K562 (cell line): ENCODE data around the gene CNOT9. TPM values are rescaled to one million over a fixed set of nuclear protein-coding genes. Genes with fewer than 3 reads are reported as not detected.

Source experiments
- ATAC-seq: fragments of 200-7000 bp; cut with Tn5 transposase; 3 replicates; pipeline ENCODE4 v1.9.1; 2020; ENCODE audit warnings: moderate library complexity
- BruUV-seq: library from RNA; stranded (reverse); fragments of 400-500 nt; replicated peaks from 2 replicates; lab custom pipeline; 2021; lab: Mats Ljungman, UMichigan
- CTCF ChIA-PET: fragments of 300-600 bp; formaldehyde crosslinking; extraction: SDS; loops from one replicate; lab custom pipeline; 2021; ENCODE audit warnings: low intra/inter-chr PET ratio; lab: Yijun Ruan, JAX
- POLR2A ChIA-PET: fragments of 300-600, 350-650 bp; sonication (Branson Sonifier 250); formaldehyde crosslinking; extraction: SDS; loops from one replicate; lab custom pipeline; 2021; ENCODE audit warnings: antibody characterized with exemption, inconsistent platforms; lab: Yijun Ruan, JAX
- DNase-seq, 4 experiments: peaks; one replicate each; pipeline versions ENCODE4 v3.0.0 to v3.0.0-alpha.2; 2011 to 2018; ENCODE audit warnings: low spot score in 3 of 4, mixed read lengths in 3 of 4; ENCODE audit errors: extremely low read depth in 1 of 4
- FAIRE-seq: peaks from 2 replicates; lab custom pipeline; 2011; peaks lifted over from hg19 to GRCh38; lab: Jason Lieb, UNC
- H2AFZ ChIP-seq: 2 replicates; pipeline ENCODE4 v1.6.0; 2011; ENCODE audit warnings: low read depth, low read length, control low read depth, inconsistent platforms
- H3K27ac ChIP-seq: fragments of 200-600 bp; 3 replicates; pipeline ENCODE4 v1.8.0; 2011; ENCODE audit warnings: low read depth, mild to moderate bottlenecking, control low read depth, inconsistent platforms, low read length, moderate library complexity, mixed read lengths; ENCODE audit errors: extremely low read depth
- H3K27me3 ChIP-seq, 2 experiments: fragments of 300-600 bp in 1 of 2; 2 replicates in 1 of 2; 3 replicates in 1 of 2; pipeline versions ENCODE4 v1.6.0 to v1.8.0; 2011; ENCODE audit warnings: inconsistent platforms in 2 of 2, low read length in 2 of 2, mild to moderate bottlenecking in 1 of 2, mixed read lengths in 1 of 2, moderate library complexity in 1 of 2; ENCODE audit not compliant: control insufficient read depth in 2 of 2, insufficient read depth in 2 of 2
- H3K36me3 ChIP-seq: fragments of 300-600 bp; 3 replicates; pipeline ENCODE4 v1.8.0; 2011; ENCODE audit warnings: mild to moderate bottlenecking, low read length, inconsistent platforms; ENCODE audit not compliant: control insufficient read depth, insufficient read depth
- H3K4me1 ChIP-seq, 2 experiments: fragments of 200-600 bp in 1 of 2; replicated peaks in 1 of 2; 2 replicates in 1 of 2; 3 replicates in 1 of 2; pipeline versions ENCODE4 v1.5.1 to v1.8.0; 2011; ENCODE audit warnings: inconsistent platforms in 2 of 2, low read length in 2 of 2, mild to moderate bottlenecking in 1 of 2, mixed read lengths in 1 of 2, moderate library complexity in 1 of 2; ENCODE audit not compliant: control insufficient read depth in 2 of 2, insufficient read depth in 2 of 2
- H3K4me2 ChIP-seq: 2 replicates; pipeline ENCODE4 v1.6.1; 2011; ENCODE audit warnings: low read length, control low read depth, inconsistent platforms, mixed read lengths; ENCODE audit not compliant: insufficient read depth
- H3K4me3 ChIP-seq: fragments of 200-600 bp; sonication (generic), shearing (Covaris generic); 2 replicates; pipeline ENCODE4 v1.5.1; 2016; ENCODE audit warnings: control low read depth, inconsistent platforms
- H3K79me2 ChIP-seq: fragments of 200-600 bp; 3 replicates; pipeline ENCODE4 v1.8.0; 2011; ENCODE audit warnings: low read length, inconsistent platforms; ENCODE audit not compliant: control insufficient read depth, insufficient read depth
- H3K9ac ChIP-seq, 2 experiments: 2 replicates each; pipeline versions ENCODE4 v1.6.0 to v1.6.1; 2011; ENCODE audit warnings: low read depth in 2 of 2, low read length in 2 of 2, control low read depth in 1 of 2, inconsistent platforms in 1 of 2, mild to moderate bottlenecking in 1 of 2, mixed read lengths in 1 of 2; ENCODE audit not compliant: insufficient read depth in 1 of 2
- H3K9me1 ChIP-seq: one replicate; pipeline ENCODE4 v1.6.0; 2011; ENCODE audit warnings: inconsistent platforms, mild to moderate bottlenecking, low read length, moderate library complexity; ENCODE audit not compliant: control insufficient read depth, insufficient read depth
- H3K9me3 ChIP-seq: replicated peaks from 2 replicates; pipeline ENCODE4 v1.5.1; 2011; ENCODE audit warnings: low read depth, low read length, inconsistent platforms; ENCODE audit not compliant: control insufficient read depth, insufficient read depth
- H4K20me1 ChIP-seq: replicated peaks from 2 replicates; pipeline ENCODE4 v1.6.1; 2011; ENCODE audit warnings: low read length, inconsistent platforms, mixed read lengths; ENCODE audit not compliant: control insufficient read depth, insufficient read depth
- ATF2 ChIP-seq: sonication (generic); formaldehyde crosslinking; IDR thresholded peaks from 2 replicates; pipeline ENCODE4 v1.8.1; 2022; ENCODE audit warnings: missing genetic modification reagents
- COPS2 ChIP-seq: fragments of 450-650 bp; conservative IDR thresholded peaks from 2 replicates; pipeline ENCODE4 v1.6.1; 2016; ENCODE audit warnings: mild to moderate bottlenecking, moderate library complexity
- DEAF1 ChIP-seq: fragments of 450-650 bp; formaldehyde crosslinking; IDR thresholded peaks from 2 replicates; pipeline ENCODE4 v1.4.0; 2020; ENCODE audit warnings: mild to moderate bottlenecking, moderate library complexity
- FOXO4 ChIP-seq: fragments of 450-650 bp; formaldehyde crosslinking; IDR thresholded peaks from 2 replicates; pipeline ENCODE4 v1.4.0; 2020; ENCODE audit warnings: mild to moderate bottlenecking, moderate library complexity
- HDAC1 ChIP-seq, 2 experiments: fragments of 450-650 bp; IDR thresholded peaks; 2 replicates each; pipeline ENCODE4 v1.6.1; 2016 to 2017; ENCODE audit warnings: inconsistent platforms in 1 of 2, mild to moderate bottlenecking in 1 of 2, moderate library complexity in 1 of 2
- HIVEP1 ChIP-seq: fragments of 250-450 bp; sonication (Bioruptor Pico); IDR thresholded peaks from 2 replicates; pipeline ENCODE4 v1.4.0; 2020; ENCODE audit warnings: mild to moderate bottlenecking
- MIER1 ChIP-seq: fragments of 450-650 bp; IDR thresholded peaks from 2 replicates; pipeline ENCODE4 v1.6.1; 2016; ENCODE audit warnings: antibody characterized with exemption, mild to moderate bottlenecking, low read depth
- NR3C1 ChIP-seq: sonication (generic); formaldehyde crosslinking; IDR thresholded peaks from 2 replicates; pipeline ENCODE4 v1.8.1; 2022; ENCODE audit warnings: missing genetic modification reagents
- NUFIP1 ChIP-seq: fragments of 450-650 bp; IDR thresholded peaks from 2 replicates; pipeline ENCODE4 v1.6.1; 2018; ENCODE audit not compliant: partially characterized antibody
- POLR2B ChIP-seq: fragments of 450-650 bp; IDR thresholded peaks from 2 replicates; pipeline ENCODE4 v1.6.1; 2018; ENCODE audit warnings: low read depth; ENCODE audit not compliant: partially characterized antibody
- POLR3G ChIP-seq: IDR thresholded peaks from 2 replicates; pipeline ENCODE4 v1.6.1; 2011; ENCODE audit not compliant: insufficient read length, insufficient replicate concordance; ENCODE audit errors: extremely low read depth
- TCF15 ChIP-seq: fragments of 250-450 bp; sonication (Bioruptor Pico); IDR thresholded peaks from 2 replicates; pipeline ENCODE4 v1.8.0; 2022; ENCODE audit warnings: moderate library complexity, mild to moderate bottlenecking, inconsistent platforms
- TSC22D4 ChIP-seq: fragments of 450-650 bp; IDR thresholded peaks from 2 replicates; pipeline ENCODE4 v1.6.1; 2016; ENCODE audit warnings: missing genetic modification characterization, missing biosample characterization, control low read depth
- ZNF174 ChIP-seq: fragments of 250-450 bp; sonication (Bioruptor Pico); IDR thresholded peaks from 2 replicates; pipeline ENCODE4 v1.4.0; 2020; ENCODE audit warnings: mild to moderate bottlenecking
- ZNF274 ChIP-seq: IDR thresholded peaks from 2 replicates; pipeline ENCODE4 v1.6.1; 2011; ENCODE audit warnings: low read depth, mild to moderate bottlenecking, low read length, moderate library complexity, borderline replicate concordance
- ZNF507 ChIP-seq: conservative IDR thresholded peaks from 2 replicates; pipeline ENCODE4 v1.6.1; 2017; ENCODE audit warnings: missing genetic modification characterization, missing compliant biosample characterization
- ZNF583 ChIP-seq: fragments of 250-450 bp; sonication (Bioruptor Pico); IDR thresholded peaks from 2 replicates; pipeline ENCODE4 v1.4.0; 2020
- WGBS: fragments of 100-300 bp; shearing (Covaris generic); methylation state at CpG from one replicate; pipeline ENCODE4 v1.1.6; 2016; ENCODE audit warnings: low coverage, mixed read lengths; ENCODE audit not compliant: insufficient coverage; ENCODE audit errors: missing lambda C conversion rate; 5-methylcytosine and 5-hydroxymethylcytosine counted together
- in situ Hi-C: fragments of 300-500 bp; cut with MboI; formaldehyde crosslinking; loops from 4 replicates; pipeline ENCODE4 v1.15.0; 2018; ENCODE audit warnings: inconsistent platforms, mixed read lengths
- intact Hi-C: fragments of 100-400 bp; cut with micrococcal nuclease; formaldehyde crosslinking; loops from 2 replicates; pipeline ENCODE4 v1.14.2; 2022
- polyA plus RNA-seq, 8 experiments: library from polyadenylated mRNA; depleted of rRNA in 4 of 8; stranded (reverse) in 5 of 8; unstranded in 3 of 8; fragments of >200 nt; fragmentation: Nextera tagmentation in 2 of 8; fragmentation: Illumina TruSeq in 1 of 8; extraction: Ambion mirVana in 2 of 8; extraction: Trizol in 1 of 8; gene quantifications; 2 replicates each; pipeline versions ENCODE4 v1.2.1 to v1.2.3, GENCODE V29; 2011 to 2014; ENCODE audit warnings: inconsistent platforms in 1 of 8, missing spikeins in 1 of 8
- total RNA-seq, 7 experiments: library from RNA; depleted of rRNA in 6 of 7; stranded (reverse); fragments of >200 nt in 6 of 7; fragmentation: Illumina TruSeq in 2 of 7; extraction: Trizol in 2 of 7; gene quantifications; 2 replicates each; pipeline versions ENCODE4 v1.2.1 to v1.2.3, GENCODE V29; 2011 to 2021; ENCODE audit warnings: low replicate concordance in 1 of 7

The CNOT9 gene
- total and polyA plus RNA-seq, 9 of the 15 experiments (the other 6 are each of a cell fraction or from before 2014, with no cell fraction given): 19.0 to 82.6 (median 46.7) TPM

GRCh38 chr2:218540015-218540414, 28.6 kb upstream of the CNOT9 start:
- 93% methylated on average over 3 of the region's 3 CpGs for WGBS
- TF ChIP-seq MIER1 (no peak), TSC22D4 (tag) (no peak), DEAF1 (no peak), TCF15 (no peak), ZNF174 (no peak), POLR3G (no peak), HDAC1 (IDR thresholded peaks at IDR 0.05) (no peak), COPS2 (no peak), NUFIP1 (no peak), NR3C1 (CRISPR knock-in tag) (no peak), FOXO4 (CRISPR knock-in tag) (no peak), ZNF583 (CRISPR knock-in tag) (no peak), ZNF507 (tag) (no peak), POLR2B (no peak), HIVEP1 (CRISPR knock-in tag) (no peak), ZNF274 (no peak), ATF2 (CRISPR knock-in tag) (no peak)
- peaks cover 67% of the 10 kb centered on the region for H3K36me3 ChIP-seq

More at GRCh38 chr2:218540015-218540414, 28.6 kb upstream of the CNOT9 start:
- Histone ChIP-seq H3K4me2 (no peak overlapping the region), H3K27ac (no peak overlapping the region), H3K4me1 (no peaks in the 10 kb centered on the region), H3K27me3 (no peaks in the 10 kb centered on the region), H4K20me1 (no peaks in the 10 kb centered on the region), H3K79me2 (no peaks in the 10 kb centered on the region), H3K9ac (no peak overlapping the region), H3K4me3 (no peak overlapping the region), H2AFZ (no peak overlapping the region), H3K9me3 (no peaks in the 10 kb centered on the region), H3K9me1 (no peaks in the 10 kb centered on the region)
- intact Hi-C loops: no loop called here
- FAIRE-seq: no peak
- no peak for DNase-seq
- no TSS peak for BruUV-seq
- ATAC-seq: no peak
- POLR2A ChIA-PET: no interaction called here
- CTCF ChIA-PET: no interaction called here
- in situ Hi-C loops: no loop called here
